Colon (tissue), 2 donors: ENCODE results near the gene DLEC1.
"Not testable (repeated sequence)": the region's sequence is repeated elsewhere in the genome, so short reads cannot be mapped to it uniquely, and the experiment has no call there.

Experiments
- FAIRE-seq: peaks from 2 replicates; lab custom pipeline; 2012; peaks lifted over from hg19 to GRCh38; lab: Jason Lieb, UNC
- donor health status: control.
- donor health status: control.

The DLEC1 gene

DNA sequence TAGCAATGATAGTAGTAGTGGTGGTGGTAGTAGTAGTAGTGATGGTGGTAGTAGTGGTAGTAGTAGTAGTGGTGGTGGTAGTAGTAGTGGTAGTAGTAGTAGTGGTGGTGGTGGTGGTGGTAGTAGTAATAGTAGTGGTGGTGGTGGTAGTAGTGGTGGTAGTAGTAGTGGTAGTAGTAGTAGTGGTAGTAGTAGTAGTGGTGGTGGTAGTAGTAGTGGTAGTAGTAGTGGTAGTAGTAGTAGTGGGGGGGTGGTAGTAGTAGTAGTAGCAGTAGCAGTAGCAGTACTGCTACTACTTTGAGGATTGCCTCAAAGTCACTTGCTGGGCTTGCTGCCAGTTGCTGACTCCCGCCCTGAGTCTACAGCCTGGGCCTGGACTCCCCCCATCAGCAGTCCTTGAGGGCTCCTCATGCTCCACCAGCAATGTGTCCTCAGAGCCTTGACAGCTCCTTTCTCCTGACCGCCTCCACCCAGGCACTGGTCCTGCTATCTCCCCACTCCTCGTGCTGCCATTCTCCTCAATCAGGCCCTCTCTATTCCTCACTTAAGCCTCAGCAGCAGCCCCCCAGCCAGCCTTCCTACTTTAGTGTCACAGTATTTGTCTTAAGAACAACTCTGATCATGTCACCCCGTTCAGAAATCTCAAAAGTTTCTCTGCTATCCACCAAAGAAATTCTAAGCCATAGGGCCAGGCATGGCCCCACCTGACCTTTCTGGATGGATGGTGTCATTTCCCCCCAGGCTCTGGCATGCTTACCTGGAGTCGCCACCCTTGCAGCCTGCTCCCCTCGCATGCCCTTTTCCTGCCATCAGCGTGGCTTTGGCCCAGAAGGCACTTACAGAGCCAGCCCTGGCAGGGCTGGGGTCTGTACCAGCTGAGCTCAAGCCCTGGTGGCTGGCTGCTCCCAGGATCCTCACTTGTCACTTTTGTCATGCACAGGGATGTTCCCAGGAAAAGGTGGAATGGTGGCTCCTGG, 45.6 kb downstream of the DLEC1 start:
- peak; percentile 49 for FAIRE-seq

DNA sequence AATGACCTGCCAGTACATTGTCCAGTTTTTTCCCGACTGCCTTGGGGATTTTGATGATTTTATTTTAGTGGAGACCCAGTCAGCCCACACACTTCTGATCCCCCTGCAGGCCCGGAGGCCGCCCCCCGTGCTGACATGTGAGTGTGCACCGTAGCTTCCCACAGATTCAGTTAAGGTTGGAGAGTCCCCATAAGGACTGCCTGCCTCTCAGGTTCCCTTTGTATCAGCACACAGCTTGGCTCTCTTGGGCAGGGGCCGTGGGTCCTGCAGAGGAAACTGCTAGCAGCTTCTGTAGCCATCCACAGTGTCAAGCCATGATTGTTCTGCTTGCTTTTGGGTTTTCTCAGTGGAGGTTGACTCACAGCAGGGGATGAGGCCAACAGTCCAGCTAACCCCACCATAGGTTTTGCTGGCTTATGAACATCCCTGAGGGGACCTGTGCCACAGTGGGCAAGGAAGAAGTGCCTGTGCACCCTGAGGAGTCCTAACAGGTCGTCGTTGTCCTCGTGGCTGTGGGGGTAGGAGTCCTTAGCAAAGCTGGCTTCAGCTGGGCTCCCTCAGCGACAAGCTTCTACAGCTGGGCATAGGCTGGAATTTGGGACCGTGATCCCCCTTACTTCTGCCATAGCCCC, 46.4 kb downstream of the DLEC1 start:
- FAIRE-seq: no peak

DNA sequence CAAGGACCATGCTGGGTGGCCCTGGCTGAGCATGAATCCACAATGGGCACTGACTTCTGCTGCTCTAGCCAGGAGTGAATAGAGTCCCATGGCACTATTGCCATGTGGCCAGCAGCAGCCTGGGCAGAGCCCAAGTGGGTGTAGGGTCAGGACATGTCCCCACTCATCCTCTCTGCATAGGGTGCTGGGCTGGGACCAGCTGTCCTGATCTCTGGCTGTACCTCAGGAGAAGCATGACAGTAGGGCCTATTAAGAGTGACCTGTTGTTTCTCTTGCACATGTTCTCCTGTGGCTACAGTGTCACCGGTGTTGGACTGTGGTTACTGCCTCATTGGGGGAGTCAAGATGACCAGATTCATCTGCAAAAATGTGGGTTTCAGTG, 46.9 kb downstream of the DLEC1 start:
- no peak for FAIRE-seq

DNA sequence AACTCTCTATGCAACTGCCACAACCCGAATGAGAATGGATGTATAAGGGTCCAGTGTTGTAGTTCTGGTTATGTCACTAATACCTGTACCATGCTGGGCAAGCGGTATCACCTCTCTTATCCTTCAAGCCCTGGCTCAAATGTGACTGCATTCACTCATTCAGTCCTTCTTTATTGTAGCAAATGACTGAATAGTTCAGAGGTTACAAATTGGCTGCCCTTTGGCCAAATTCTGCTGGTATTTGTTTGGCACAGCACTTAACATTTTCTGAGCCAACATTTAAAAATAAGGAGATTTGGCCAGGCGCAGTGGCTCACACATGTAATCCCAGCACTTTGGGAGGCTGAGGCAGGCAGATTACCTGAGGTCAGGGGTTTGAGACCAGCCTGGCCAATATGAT, 47.5 kb downstream of the DLEC1 start:
- FAIRE-seq: no peak

DNA sequence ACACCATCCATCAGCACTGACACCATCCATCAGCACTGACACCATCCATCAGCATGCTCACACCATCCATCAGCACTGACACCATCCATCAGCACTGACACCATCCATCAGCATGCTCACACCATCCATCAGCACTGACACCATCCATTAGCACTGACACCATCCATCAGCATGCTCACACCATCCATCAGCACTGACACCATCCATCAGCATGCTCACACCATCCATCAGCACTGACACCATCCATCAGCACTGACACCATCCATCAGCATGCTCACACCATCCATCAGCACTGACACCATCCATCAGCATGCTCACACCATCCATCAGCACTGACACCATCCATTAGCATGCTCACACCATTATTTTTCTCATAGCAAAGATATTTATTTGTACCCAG, 48.3 kb downstream of the DLEC1 start:
- FAIRE-seq: not testable (repeated sequence)

DNA sequence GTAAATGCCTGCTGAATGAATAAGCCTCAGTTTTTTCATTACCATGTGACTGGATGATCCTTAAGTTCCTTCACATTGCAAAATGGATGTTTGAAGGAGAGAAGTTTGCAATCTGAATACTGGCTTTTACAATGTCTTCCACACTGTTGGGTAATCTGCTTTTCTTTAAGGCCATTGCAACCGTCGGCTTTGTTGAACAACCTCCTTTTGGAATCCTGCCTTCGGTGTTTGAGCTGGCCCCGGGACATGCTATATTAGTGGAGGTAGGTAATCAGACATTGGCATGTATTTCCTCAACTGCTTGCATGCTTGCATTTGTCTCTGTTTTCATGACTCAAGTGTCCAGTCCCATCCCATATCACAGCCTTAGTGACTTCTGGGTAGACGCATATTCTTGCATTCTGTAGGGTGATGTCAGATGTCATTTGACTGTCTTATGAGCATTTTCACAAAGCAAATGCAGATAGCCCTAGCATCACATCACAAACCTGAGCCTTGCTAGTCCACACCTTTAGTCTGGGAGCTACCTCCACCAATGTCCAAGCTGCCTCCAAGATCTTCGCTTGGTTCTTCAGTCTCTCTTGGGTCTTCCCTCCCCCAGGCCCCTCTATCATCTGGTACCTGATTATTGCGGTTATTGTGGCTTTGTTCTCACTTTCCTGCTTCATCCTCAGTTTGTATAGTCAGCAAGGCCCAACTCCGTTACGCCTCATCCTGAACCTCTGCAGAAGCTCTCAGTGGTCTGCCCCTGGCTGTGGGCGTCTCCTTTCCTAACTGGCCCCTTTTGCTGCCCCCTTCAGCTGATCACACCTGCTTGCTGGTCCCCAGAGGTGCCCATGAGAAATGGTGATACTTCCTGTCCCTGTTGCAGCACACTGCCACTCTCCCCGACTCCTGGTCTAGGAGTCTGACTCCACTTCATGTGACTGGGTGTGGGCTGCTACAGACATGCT, 49.4 kb downstream of the DLEC1 start:
- FAIRE-seq: no peak

DNA sequence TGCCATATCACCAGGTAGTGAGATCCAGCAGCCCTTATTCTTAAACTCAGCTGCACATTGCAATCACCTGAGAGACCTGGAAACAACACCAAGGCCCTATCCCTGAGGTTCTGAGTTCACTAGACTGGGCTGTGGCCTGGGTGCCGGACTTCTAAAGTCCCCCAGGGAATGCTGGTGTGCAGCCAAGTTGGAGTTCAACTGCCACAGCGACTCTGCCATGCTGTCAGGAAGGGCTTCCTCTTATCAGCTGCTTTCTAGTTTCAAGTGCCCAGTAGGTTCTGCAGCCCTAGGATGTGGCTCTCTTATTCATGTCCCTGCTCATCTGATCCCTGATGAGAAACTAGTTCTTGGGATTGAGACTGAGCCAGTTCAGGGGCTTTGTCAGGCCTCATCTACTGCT, 50.2 kb downstream of the DLEC1 start:
- no peak for FAIRE-seq

DNA sequence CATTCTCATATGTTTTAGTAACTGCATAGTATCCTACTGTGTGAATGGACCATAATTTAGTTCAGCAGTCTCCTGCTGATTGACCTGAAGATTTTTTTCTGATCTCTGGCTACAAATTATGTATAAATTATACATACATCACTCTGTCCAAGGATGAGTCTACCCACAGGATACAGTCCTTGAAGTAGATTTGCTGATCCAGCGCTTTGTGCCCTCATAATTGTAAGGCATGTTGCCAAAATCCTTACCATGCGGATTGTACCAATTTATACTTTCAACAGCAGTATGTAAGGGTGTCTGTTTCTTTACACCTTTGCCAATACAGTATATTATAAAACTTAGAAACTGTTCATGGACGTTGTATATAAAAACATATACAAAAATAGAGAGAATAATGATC, 51.4 kb downstream of the DLEC1 start:
- FAIRE-seq: no peak

DNA sequence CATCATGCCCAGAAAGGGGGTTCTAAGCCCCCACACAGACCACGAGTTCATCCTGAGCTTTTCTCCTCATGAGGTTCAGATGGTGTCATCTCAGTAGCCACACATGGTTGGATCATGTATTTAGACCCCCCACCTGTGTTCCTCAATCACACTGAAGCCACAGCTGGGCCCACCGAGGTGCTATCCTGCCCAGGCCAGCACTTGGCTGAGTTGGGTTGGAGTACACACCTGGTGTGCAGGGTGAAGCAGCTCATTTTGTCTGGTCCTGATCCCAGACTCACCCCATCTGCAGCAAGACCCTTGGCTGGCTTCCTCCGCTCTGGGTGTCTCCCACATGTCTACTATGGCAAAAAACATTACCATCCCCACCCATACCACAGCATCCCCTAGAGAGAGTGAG, 56.0 kb downstream of the DLEC1 start:
- no peak for FAIRE-seq

DNA sequence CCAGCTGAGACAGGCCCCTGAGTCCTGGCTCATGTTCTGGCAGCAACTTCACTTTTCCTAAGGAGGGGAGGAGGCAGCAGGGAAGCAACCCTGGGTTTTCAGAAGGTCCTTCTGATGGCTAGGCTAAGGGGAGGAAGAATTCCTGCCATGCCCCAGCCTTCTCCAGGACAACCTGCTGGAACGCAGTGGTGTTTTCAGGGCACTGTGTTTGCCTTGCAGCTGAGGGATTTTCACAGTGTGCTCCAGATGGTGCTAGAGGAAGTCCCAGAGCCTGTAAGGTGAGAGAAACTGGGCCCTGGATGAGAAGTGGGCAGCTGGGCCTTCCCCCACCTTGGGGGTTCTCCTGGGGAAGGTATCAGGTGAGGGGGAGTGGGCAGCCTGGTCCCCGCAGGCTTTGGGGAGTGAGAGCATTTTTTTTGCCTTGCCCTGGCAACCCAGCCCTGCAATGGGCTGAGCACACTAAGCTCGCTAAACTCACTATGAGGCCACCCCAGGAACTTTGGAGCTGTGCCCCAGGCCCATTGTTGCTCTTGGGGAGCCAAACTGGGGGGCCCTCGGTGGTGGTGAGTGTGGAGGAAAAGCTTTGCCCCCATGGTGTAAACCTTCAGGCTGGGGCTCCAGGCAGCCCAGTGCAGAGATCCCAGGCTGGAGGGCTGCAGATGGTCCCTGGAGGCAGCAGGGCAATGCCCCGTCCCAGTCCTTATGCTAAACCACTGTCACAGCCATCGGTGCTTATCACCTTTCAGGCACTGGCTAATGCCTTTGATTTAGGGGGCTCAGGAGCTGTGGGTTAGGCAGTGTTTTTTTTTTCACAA, 56.9 kb downstream of the DLEC1 start:
- no peak for FAIRE-seq

DNA sequence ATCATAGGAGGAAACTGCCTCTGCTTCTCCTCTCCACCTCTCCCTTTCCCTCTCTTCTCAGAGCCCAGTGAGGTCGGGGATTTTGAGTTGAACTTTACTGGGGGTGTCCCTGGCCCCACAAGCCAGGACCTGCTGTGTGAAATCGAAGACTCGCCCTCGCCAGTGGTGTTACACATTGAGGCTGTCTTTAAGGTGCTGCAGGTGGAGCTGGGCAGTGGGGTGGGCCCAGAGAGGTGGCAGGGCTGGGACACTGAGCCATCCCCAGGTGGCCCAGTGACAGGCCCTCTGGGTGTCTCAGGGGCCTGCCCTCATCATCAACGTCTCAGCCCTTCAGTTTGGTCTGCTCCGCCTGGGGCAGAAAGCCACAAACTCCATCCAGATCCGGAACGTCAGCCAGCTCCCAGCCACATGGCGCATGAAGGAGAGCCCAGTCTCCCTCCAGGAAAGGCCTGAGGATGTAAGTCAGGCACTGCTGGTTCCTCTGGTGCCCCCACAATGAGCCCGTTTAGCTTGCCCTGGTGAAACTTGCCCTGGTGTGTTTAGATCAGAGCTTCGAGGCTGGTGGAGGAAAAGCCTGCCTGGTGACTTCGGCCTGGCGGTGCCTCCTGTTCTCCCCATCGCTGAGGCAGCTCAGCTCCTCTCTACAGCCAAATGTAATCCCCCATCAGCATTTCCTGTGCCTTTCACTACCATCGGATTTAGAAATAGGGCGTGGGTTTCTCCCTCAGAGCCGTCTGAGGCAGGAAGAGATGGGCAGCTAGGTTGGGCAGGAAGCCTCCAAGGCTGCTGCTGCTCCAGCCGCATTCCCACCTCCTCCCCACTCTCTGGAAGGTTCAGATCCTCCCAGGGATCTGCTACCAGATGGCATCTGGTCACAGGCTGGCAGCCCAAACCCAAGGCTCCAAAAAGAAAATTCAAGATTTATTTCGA, 58.7 kb downstream of the DLEC1 start:
- no peak for FAIRE-seq

DNA sequence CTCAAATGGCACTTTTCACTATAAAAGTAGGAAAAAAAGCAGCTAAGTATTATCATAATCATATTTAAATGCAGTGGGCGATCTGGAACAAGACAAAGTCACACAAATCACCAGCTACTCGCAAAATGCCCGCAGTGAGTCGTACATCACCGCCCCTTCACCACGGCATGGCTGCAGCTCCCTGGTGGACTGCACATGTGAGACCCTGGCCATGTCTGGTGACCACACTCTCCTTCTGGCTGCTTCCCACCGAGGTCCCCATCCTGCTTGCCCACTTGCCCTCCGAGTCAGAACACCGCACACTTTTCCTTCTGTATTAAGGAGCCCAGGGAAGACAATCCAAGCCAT, 59.3 kb downstream of the DLEC1 start:
- no peak for FAIRE-seq

DNA sequence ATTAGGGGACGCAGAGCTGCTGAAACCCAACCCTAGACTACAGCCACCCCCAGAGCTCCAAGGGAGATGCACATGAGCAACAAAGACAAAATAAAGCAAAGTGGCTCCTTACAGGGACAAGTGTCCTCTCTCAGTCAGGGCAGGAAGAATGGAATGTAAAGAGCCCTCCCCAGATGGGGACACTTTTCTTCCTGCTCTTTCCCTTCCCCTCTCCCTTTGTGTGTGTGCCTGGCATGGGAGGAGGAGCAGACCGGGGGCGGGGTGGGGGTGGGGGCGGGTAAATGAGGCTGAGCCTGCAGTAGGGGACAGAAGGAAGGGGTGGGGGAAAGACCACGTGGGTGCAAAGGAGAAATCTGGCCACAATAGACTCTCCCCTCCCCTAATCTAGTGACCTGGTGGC, 60.5 kb downstream of the DLEC1 start:
- no peak for FAIRE-seq

DNA sequence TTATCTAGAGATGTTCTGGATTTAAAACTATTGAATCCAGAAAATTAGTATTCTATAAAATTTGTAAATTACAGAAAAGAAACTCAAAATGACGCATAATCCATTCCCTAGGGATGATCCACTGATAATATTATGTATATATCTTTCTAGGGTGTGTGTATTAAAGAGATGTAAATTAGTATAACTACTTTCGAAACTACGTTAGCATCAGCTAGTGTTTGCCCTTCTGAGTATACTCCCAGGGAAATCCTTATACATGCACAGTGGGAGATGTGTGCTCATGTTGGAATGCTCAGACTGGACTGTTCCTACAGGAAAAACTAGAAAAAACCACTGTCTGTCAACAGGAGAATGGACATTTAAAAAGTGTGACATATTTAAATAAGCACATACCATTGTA, 61.5 kb downstream of the DLEC1 start:
- no peak for FAIRE-seq

DNA sequence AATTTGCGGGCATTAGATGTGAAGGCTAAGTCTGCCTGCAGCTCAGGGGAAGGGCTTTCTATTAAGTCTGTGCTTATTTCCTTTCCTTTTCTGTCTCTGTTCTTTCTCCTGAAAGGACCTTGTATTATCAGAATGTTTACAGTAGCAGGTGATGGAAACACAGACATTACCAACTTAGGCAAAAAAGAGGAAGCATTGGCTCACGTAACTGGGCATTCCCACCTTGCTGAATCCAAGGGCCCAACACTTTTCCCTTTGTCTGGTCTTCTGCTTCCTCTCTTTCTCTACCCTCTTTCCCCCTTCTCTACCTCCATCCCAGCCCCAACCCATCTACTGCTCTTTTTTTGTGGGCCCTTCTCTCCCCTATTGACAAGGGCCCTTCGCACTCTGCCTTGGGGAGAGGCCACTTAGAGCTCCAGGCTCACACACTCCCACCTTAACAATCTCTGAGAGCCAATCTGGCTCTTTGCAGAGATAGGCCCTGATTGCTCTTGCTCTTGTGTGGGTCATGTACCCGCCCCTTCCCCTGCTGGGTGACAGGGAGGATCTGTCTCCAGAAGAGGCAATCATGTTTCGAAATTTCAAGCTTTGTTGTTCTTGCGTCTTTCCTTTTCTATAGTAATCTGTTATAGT, 62.9 kb downstream of the DLEC1 start:
- FAIRE-seq: no peak

DNA sequence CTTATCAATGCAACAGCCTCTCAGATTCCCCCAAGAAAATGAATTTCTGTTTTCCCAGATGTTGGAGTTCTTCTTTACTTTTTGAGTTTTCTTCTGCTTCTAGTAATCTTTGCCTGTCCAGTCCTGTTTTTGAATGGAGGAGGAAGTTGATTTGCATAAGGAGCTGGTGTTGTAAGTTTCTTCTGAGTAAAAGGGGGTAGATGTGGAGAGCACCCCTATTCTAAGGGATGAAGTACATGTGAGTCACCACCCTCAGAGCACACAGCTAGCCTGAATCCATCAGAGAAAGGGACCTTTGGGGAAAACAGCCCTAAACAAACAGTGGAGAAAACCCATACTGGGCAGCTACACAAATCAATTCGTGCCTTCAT, 63.4 kb downstream of the DLEC1 start:
- FAIRE-seq: no peak

DNA sequence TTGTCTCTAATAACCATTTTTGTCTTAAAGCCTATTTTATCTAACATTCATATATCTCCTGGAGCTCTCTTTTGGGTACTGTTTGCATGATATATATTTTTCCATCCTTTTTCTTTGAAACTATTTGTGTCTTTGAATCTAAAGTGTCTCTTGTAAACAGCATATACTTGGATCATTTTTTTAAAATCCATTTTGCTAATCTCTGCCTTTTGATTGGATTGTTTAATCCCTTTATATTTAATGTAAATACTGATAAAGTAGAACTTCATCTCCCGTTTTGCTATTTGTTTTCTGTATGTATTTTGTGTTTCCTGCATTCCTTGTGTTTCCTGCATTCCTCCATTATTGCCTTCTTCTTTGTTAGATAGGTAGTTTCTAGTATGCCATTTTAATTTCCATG, 66.5 kb downstream of the DLEC1 start:
- no peak for FAIRE-seq

DNA sequence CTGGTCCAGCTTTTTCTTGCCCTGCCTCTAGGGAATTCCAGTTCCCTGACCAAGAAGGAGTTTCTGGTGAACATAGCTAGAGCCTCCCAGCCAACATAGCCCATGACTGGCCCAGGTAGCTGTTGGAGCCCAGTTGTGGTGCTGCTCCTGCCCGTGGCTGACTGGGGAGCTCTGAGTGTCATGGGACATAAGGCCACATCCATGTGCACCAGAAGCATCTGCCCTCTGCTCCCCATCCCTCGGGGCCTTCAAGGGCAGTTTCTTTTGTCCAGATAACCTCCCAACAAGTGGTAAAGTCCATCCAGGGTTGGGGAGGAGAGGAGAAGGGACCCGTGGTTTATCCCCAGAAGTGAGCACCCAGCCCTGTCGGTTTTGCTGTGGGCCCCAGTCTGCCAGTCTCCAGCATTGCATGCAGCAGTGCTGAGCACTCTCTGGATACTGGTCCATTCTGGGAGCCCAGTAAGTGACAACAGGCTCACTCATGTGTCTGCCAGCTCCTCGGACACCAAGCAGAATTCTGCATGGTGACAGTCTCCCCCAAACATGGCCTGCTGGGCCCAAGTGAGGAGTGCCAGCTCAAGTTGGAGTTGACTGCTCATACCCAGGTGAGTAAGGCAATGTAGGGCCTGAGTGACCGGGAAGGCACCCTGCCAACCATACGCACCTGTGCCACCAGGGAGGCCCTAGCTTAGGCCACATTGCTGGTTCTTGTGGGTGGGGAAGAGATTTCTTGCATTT, 69.1 kb downstream of the DLEC1 start:
- FAIRE-seq: no peak
